ENCODE measurements around the gene FASTK. TPM values are rescaled to one million over a fixed set of nuclear protein-coding genes. Genes with fewer than 3 reads are reported as not detected.
A peak's percentile ranks its signal among the peaks of the same experiment; 100 is the strongest.

Gene FASTK
- total RNA-seq, 1 experiment from 2014 or later = 86.4 TPM

DNA sequence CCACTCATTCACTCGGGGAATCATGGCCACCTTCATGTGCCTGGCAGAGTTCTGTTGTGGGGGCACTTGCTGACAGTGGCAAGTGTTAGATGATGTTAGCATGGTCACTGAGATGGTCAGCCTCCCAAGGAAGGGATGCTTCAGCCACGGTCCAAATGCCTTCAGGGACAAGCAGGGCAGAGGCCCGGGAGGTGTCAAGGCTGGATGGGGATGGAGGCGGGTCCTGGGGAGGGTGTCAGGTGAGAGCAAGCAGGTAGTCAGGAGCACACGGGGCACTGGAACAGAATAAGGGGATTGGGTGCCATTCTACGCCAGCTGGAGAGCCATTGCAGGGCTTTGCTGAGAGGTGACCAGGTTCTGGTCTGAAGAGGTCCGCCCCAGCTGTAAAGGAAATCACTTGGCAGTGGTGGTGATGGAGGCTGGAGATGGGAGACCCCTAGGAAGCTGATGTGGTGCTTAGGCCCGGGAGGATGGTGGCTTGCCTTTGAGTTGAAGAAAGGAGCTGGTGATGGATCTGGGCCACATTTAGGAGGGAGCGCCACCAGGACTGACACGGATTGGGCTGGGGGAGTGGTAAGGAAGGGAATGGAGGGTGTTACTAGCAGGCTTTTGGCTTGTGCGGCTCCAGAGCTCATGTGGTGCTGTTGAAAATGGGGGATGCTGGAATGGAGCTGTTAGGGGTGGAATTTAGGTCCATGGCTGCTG, 29.8 kb upstream of the FASTK start:
- CTCF ChIA-PET = interaction anchor here (0.9 to 4.5 kb wide), 15 partner anchors 14 to 212 kb away, joined by 3 to 25 read pairs (median 5); partner anchors contain the start of genes ABCB8, ATG9B, FASTK and GBX1
- no peak overlapping the region for H3K9ac ChIP-seq (ENCODE audit: low read length)
- H3K79me2 ChIP-seq (ENCODE audit: insufficient read depth, low read length) = peaks cover 72% of the 10 kb centered on the region
- BruUV-seq (replicated peaks) = no TSS peak
- no peak overlapping the region for H3K4me3 ChIP-seq (replicated peaks in 1 of 2; ENCODE audit: low read depth in 1 of 2, low read length in 2 of 2)
- no peaks in the 10 kb centered on the region for H3K27me3 ChIP-seq (ENCODE audit: insufficient read depth, low read length)
- no peak for ATAC-seq
- no peak for DNase-seq (ENCODE audit: low read depth, low spot score)
- intact Hi-C loops (cut with micrococcal nuclease) = loop anchor here (5.0 kb wide), 2 partner anchors 83 to 333 kb away; partner anchors contain the start of gene ABCB8
- peak overlapping the region; percentile 17; the same call in 1 of the 2 replicates for H3K27ac ChIP-seq (ENCODE audit: low read depth, low read length)
- no peaks in the 10 kb centered on the region for H3K36me3 ChIP-seq (ENCODE audit: control insufficient read depth in 1 of 2, insufficient read depth in 2 of 2, low read length in 2 of 2)
- H3K9me2 ChIP-seq (ENCODE audit: insufficient read depth) = no peaks in the 10 kb centered on the region
- H3K9me3 ChIP-seq (ENCODE audit: control insufficient read depth in 1 of 2, insufficient read depth in 1 of 2, low read depth in 1 of 2, low read length in 2 of 2) = no peaks in the 10 kb centered on the region
- no peak overlapping the region for H2AFZ ChIP-seq (ENCODE audit: low read depth, low read length, poor library complexity, severe bottlenecking)
- RAD21 ChIA-PET (ENCODE audit: low non-redundant PET in 1 of 2, low total read pairs in 2 of 2, uncharacterized antibody in 2 of 2, unreplicated experiment in 2 of 2) = interaction anchor here (0.5 to 1.3 kb wide), 5 partner anchors 25 to 205 kb away, joined by 3 read pairs; partner anchors contain the start of gene AGAP3 (in 1 of the 2)
- TF ChIP-seq ZFX (IDR thresholded peaks at IDR 0.05) (no peak), POLR2AphosphoS5 (IDR thresholded peaks at IDR 0.05; ENCODE audit: low read depth, low read length) (0 out of 2 replicates have a peak, but pooled peaks have one; percentile 17), RAD21 (IDR thresholded peaks at IDR 0.05; ENCODE audit: low read depth) (no peak), ZBTB33 (IDR thresholded peaks at IDR 0.05; ENCODE audit: extremely low read depth, insufficient replicate concordance, low read length) (no peak), CBX3 (IDR thresholded peaks at IDR 0.05; ENCODE audit: low read depth) (no peak)
- H3K4me1 ChIP-seq (ENCODE audit: control insufficient read depth in 1 of 2, insufficient read depth in 2 of 2, low read length in 2 of 2) = peaks cover 28 to 63% of the 10 kb centered on the region in 2 experiments
- H4K20me1 ChIP-seq (ENCODE audit: insufficient read depth) = no peaks in the 10 kb centered on the region; the same call in 1 of the 2 replicates
- POLR2A ChIA-PET = interaction anchor here (0.6 to 1.3 kb wide), 2 partner anchors 16 to 331 kb away, joined by 3 to 4 read pairs; no protein-coding TSS in a partner anchor
- no peak overlapping the region; the same call in 1 of the 2 replicates for H3K4me2 ChIP-seq (ENCODE audit: low read length)

Measured in HCT116 (cell line).